HCT116 (cell line): ENCODE data around the gene CYP27A1.

Experiments
- EGR1 ChIP-seq: IDR thresholded peaks from 2 replicates; pipeline ENCODE4 v1.6.1; 2012; ENCODE audit warnings: low read depth
- ELF1 ChIP-seq: IDR thresholded peaks from 2 replicates; pipeline ENCODE4 v1.6.1; 2012; ENCODE audit warnings: low read depth, borderline replicate concordance
- EZH2 ChIP-seq: fragments of 200-600 bp; sonication (generic); IDR thresholded peaks from 2 replicates; pipeline ENCODE4 v1.6.1; 2017; ENCODE audit warnings: antibody characterized with exemption, mixed run types
- FOSL1 ChIP-seq: IDR thresholded peaks from 2 replicates; pipeline ENCODE4 v1.6.1; 2012; ENCODE audit warnings: low read depth
- POLR2A ChIP-seq: IDR thresholded peaks from 2 replicates; pipeline ENCODE4 v1.7.0; 2011; ENCODE audit warnings: borderline replicate concordance; ENCODE audit not compliant: insufficient read depth, insufficient read length; ENCODE audit errors: extremely low read depth
- POLR2AphosphoS5 ChIP-seq: IDR thresholded peaks from 2 replicates; pipeline ENCODE4 v1.6.1; 2011; ENCODE audit warnings: mild to moderate bottlenecking, low read depth, low read length, moderate library complexity
- SP1 ChIP-seq: IDR thresholded peaks from 2 replicates; pipeline ENCODE4 v1.6.1; 2012; ENCODE audit warnings: low read depth
- ZBTB33 ChIP-seq: IDR thresholded peaks from 2 replicates; pipeline ENCODE4 v1.6.1; 2011; ENCODE audit warnings: mild to moderate bottlenecking, low read length, moderate library complexity; ENCODE audit not compliant: insufficient replicate concordance; ENCODE audit errors: extremely low read depth
- TF ChIP-seq, protein P1 (sequence below), 3 experiments: fragments of 200-600 bp in 1 of 3; sonication (generic) in 1 of 3; IDR thresholded peaks in 2 of 3; conservative IDR thresholded peaks in 1 of 3; 2 replicates each; pipeline ENCODE4 v1.5.1; 2012 to 2017; ENCODE audit warnings: low read depth in 2 of 3, low read length in 2 of 3, antibody characterized with exemption in 1 of 3, borderline replicate concordance in 1 of 3, control low read depth in 1 of 3, mild to moderate bottlenecking in 1 of 3, mixed read lengths in 1 of 3, mixed run types in 1 of 3, moderate library complexity in 1 of 3; ENCODE audit not compliant: insufficient read depth in 1 of 3
- TF ChIP-seq, protein P2 (sequence below): IDR thresholded peaks from 2 replicates; pipeline ENCODE4 v1.6.1; 2012

DNA sequence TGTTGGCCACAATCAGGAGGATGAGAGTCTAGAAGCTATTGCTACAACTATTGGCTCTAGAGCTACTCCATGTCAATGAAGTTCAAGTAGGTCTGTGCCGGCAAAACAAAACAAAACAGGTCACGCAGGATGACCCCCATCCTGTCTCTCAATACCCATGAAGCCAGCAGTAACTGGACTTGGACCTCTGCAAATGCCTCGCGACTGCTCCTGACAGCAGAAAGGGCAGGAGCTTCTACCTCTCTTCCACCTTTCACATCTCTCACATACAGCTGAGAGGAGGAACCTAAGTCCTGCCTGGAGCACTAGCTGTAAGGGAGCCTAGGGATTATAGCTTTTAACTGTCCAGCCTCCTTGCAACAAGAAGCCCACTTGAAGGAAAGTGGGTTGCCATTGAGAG lies 33.7 kb downstream of the CYP27A1 start:
- TF ChIP-seq, protein P1, sequence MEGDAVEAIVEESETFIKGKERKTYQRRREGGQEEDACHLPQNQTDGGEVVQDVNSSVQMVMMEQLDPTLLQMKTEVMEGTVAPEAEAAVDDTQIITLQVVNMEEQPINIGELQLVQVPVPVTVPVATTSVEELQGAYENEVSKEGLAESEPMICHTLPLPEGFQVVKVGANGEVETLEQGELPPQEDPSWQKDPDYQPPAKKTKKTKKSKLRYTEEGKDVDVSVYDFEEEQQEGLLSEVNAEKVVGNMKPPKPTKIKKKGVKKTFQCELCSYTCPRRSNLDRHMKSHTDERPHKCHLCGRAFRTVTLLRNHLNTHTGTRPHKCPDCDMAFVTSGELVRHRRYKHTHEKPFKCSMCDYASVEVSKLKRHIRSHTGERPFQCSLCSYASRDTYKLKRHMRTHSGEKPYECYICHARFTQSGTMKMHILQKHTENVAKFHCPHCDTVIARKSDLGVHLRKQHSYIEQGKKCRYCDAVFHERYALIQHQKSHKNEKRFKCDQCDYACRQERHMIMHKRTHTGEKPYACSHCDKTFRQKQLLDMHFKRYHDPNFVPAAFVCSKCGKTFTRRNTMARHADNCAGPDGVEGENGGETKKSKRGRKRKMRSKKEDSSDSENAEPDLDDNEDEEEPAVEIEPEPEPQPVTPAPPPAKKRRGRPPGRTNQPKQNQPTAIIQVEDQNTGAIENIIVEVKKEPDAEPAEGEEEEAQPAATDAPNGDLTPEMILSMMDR (IDR thresholded peaks at IDR 0.05 in 2 of 3, conservative IDR thresholded peaks at IDR 0.05 in 1 of 3; ENCODE audit: borderline replicate concordance in 1 of 3, insufficient read depth in 1 of 3, low read depth in 2 of 3, low read length in 2 of 3), result no peak
- TF ChIP-seq EGR1, result no peak
- TF ChIP-seq, protein P2, sequence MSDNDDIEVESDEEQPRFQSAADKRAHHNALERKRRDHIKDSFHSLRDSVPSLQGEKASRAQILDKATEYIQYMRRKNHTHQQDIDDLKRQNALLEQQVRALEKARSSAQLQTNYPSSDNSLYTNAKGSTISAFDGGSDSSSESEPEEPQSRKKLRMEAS, result no peak
- TF ChIP-seq POLR2A, result no peak
- TF ChIP-seq POLR2AphosphoS5, result no peak
- no peak for TF ChIP-seq ZBTB33
- TF ChIP-seq EZH2, result no peak
- TF ChIP-seq SP1, result no peak
- no peak for TF ChIP-seq ELF1
- no peak for TF ChIP-seq FOSL1
